Neural progenitor cell (in vitro differentiated cells): ENCODE measurements around the gene HIPK2. TPM values are rescaled to one million over a fixed set of nuclear protein-coding genes. Genes with fewer than 3 reads are reported as not detected.

ENCODE experiments used
- DNase-seq: peaks from one replicate; pipeline ENCODE4 v3.0.0-alpha.2; 2016; ENCODE audit warnings: low spot score
- H2AFZ ChIP-seq: fragments of 200-600 bp; sonication (generic); replicated peaks from 2 replicates; pipeline ENCODE4 v1.6.1; 2016; ENCODE audit warnings: antibody characterized with exemption
- H3F3A ChIP-seq: fragments of 200-600 bp; sonication (generic); 2 replicates; pipeline ENCODE4 v1.6.1; 2016; ENCODE audit warnings: antibody characterized with exemption, low read depth
- H3K27ac ChIP-seq: fragments of 200-600 bp; sonication (generic); 2 replicates; pipeline ENCODE4 v1.5.1; 2016; ENCODE audit warnings: mild to moderate bottlenecking
- H3K27me3 ChIP-seq: fragments of 200-600 bp; sonication (generic); 2 replicates; pipeline ENCODE4 v1.6.1; 2016; ENCODE audit warnings: mild to moderate bottlenecking, moderate library complexity
- H3K36me3 ChIP-seq: fragments of 200-600 bp; sonication (generic); 2 replicates; pipeline ENCODE4 v1.5.1; 2016
- H3K4me1 ChIP-seq: fragments of 200-600 bp; sonication (generic); 2 replicates; pipeline ENCODE4 v1.6.1; 2016; ENCODE audit warnings: mixed run types
- H3K4me2 ChIP-seq: fragments of 200-600 bp; sonication (generic); 2 replicates; pipeline ENCODE4 v1.6.1; 2016
- H3K4me3 ChIP-seq: fragments of 200-600 bp; sonication (generic); 2 replicates; pipeline ENCODE4 v1.5.1; 2016
- H3K79me2 ChIP-seq: fragments of 200-600 bp; sonication (generic); 2 replicates; pipeline ENCODE4 v1.6.1; 2016; ENCODE audit warnings: low read depth
- H3K9ac ChIP-seq: fragments of 200-600 bp; sonication (generic); 2 replicates; pipeline ENCODE4 v1.6.1; 2016
- H3K9me3 ChIP-seq: fragments of 200-600 bp; sonication (generic); 2 replicates; pipeline ENCODE4 v1.5.1; 2016; ENCODE audit warnings: low read depth
- H4K20me1 ChIP-seq: fragments of 200-600 bp; sonication (generic); 2 replicates; pipeline ENCODE4 v1.6.1; 2016; ENCODE audit warnings: low read depth
- H3K27ac Mint-ChIP-seq: 3 replicates; pipeline ENCODE4 v1.8.0; 2021; ENCODE audit warnings: mixed read lengths
- H3K27me3 Mint-ChIP-seq: 2 replicates; pipeline ENCODE4 v1.8.0; 2022; ENCODE audit warnings: low read depth, mild to moderate bottlenecking, inconsistent platforms, moderate library complexity, mixed read lengths; ENCODE audit not compliant: insufficient read depth
- H3K36me3 Mint-ChIP-seq: 3 replicates; pipeline ENCODE4 v1.8.0; 2021; ENCODE audit warnings: mixed read lengths
- H3K4me1 Mint-ChIP-seq: 3 replicates; pipeline ENCODE4 v1.8.0; 2021; ENCODE audit warnings: mixed read lengths
- H3K4me3 Mint-ChIP-seq: 3 replicates; pipeline ENCODE4 v1.8.0; 2021; ENCODE audit warnings: mild to moderate bottlenecking, moderate library complexity, mixed read lengths
- H3K9me3 Mint-ChIP-seq: 3 replicates; pipeline ENCODE4 v1.8.0; 2020; ENCODE audit warnings: mixed read lengths
- CTCF ChIP-seq: fragments of 200-600 bp; sonication (generic); IDR thresholded peaks from 2 replicates; pipeline ENCODE4 v1.5.1; 2017; ENCODE audit warnings: antibody characterized with exemption, mild to moderate bottlenecking
- EZH2 ChIP-seq: fragments of 200-600 bp; sonication (generic); IDR thresholded peaks from 2 replicates; pipeline ENCODE4 v1.6.1; 2017; ENCODE audit warnings: antibody characterized with exemption, mild to moderate bottlenecking, moderate library complexity
- EZH2phosphoT487 ChIP-seq: fragments of 200-600 bp; sonication (generic); IDR thresholded peaks from 2 replicates; pipeline ENCODE4 v1.6.1; 2017; ENCODE audit warnings: antibody characterized with exemption
- total RNA-seq: library from RNA; depleted of rRNA; stranded (reverse); fragments of >200 nt; gene quantifications from 2 replicates; pipeline ENCODE4 v1.2.3, GENCODE V29; 2015; ENCODE audit warnings: low replicate concordance

Gene HIPK2
- total RNA-seq, 1 donor from 2014 or later, result 12.8 TPM

GRCh38 chr7:139718859-139719258, 58.9 kb downstream of the HIPK2 start:
- Histone ChIP-seq H3K36me3 (no peaks in the 10 kb centered on the region), H4K20me1 (peaks cover 24% of the 10 kb centered on the region)

DNA sequence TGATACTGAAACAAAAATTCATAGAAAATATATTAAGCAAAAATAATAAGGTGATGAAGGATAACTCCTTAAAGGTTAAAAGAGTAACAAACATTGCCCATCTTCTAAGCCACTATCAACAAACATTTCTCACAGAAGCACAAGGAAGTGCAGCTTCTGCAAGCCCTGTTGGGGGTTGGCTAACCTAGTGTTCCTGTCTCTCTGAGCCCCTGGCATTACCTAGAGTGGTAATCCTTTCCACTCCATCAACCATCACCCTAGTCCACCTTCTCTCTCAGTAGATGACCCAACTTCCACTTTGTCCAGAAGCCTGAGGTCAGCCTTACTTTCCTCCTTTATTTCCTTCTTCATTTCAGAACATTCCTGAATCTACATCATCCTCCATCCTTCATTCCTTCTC, 59.7 kb downstream of the HIPK2 start:
- Mint-ChIP-seq H3K27ac (no peak overlapping the region), H3K4me3 (no peak overlapping the region), H3K27me3 (no peaks in the 10 kb centered on the region), H3K4me1 (peaks cover 20% of the 10 kb centered on the region), H3K36me3 (peaks cover 28% of the 10 kb centered on the region), H3K9me3 (no peaks in the 10 kb centered on the region)
- no peak for TF ChIP-seq EZH2phosphoT487
- no peak for TF ChIP-seq EZH2
- no peak for TF ChIP-seq CTCF
- Histone ChIP-seq H3K36me3 (no peaks in the 10 kb centered on the region), H3K9ac (no peak overlapping the region), H4K20me1 (peaks cover 29% of the 10 kb centered on the region), H3K27me3 (no peaks in the 10 kb centered on the region), H3K9me3 (no peaks in the 10 kb centered on the region), H3K79me2 (peaks cover 23% of the 10 kb centered on the region), H3F3A (peaks cover 1% of the 10 kb centered on the region), H3K4me1 (peaks cover 19% of the 10 kb centered on the region), H2AFZ (no peak overlapping the region), H3K4me2 (no peak overlapping the region), H3K27ac (no peak overlapping the region), H3K4me3 (no peak overlapping the region)
- no peak for DNase-seq

More at GRCh38 chr7:139718859-139719258, 58.9 kb downstream of the HIPK2 start:
- Histone ChIP-seq H3K9me3 (no peaks in the 10 kb centered on the region), H3K9ac (no peak overlapping the region), H2AFZ (no peak overlapping the region), H3K4me2 (no peak overlapping the region), H3K79me2 (peaks cover 30% of the 10 kb centered on the region), H3K27ac (no peak overlapping the region), H3F3A (no peaks in the 10 kb centered on the region), H3K4me1 (peaks cover 12% of the 10 kb centered on the region), H3K27me3 (no peaks in the 10 kb centered on the region), H3K4me3 (no peak overlapping the region)
- TF ChIP-seq EZH2, result no peak
- TF ChIP-seq EZH2phosphoT487, result no peak
- TF ChIP-seq CTCF, result no peak
- DNase-seq, result no peak
- Mint-ChIP-seq H3K27me3 (no peaks in the 10 kb centered on the region), H3K4me1 (peaks cover 14% of the 10 kb centered on the region), H3K36me3 (peaks cover 28% of the 10 kb centered on the region), H3K9me3 (no peaks in the 10 kb centered on the region), H3K4me3 (no peak overlapping the region), H3K27ac (no peak overlapping the region)

- Mint-ChIP-seq H3K27me3 (no peaks in the 10 kb centered on the region), H3K4me1 (peaks cover 28% of the 10 kb centered on the region), H3K9me3 (no peaks in the 10 kb centered on the region), H3K4me3 (no peak overlapping the region), H3K27ac (no peak overlapping the region), H3K36me3 (peaks cover 37% of the 10 kb centered on the region)
- Histone ChIP-seq H3K4me2 (no peak overlapping the region), H2AFZ (no peak overlapping the region), H4K20me1 (peaks cover 31% of the 10 kb centered on the region), H3K27ac (no peak overlapping the region), H3K36me3 (no peaks in the 10 kb centered on the region), H3K9me3 (no peaks in the 10 kb centered on the region), H3K79me2 (peaks cover 14% of the 10 kb centered on the region), H3K4me3 (no peak overlapping the region), H3F3A (peaks cover 18% of the 10 kb centered on the region), H3K4me1 (peaks cover 34% of the 10 kb centered on the region), H3K9ac (no peak overlapping the region), H3K27me3 (no peaks in the 10 kb centered on the region)
- DNase-seq, result no peak
- TF ChIP-seq CTCF, result no peak
- TF ChIP-seq EZH2, result no peak
- no peak for TF ChIP-seq EZH2phosphoT487
These were observed 61.4 kb downstream of the HIPK2 start for GRCh38 chr7:139716156-139716942.
